Measurements from ENCODE around the gene CD63. TPM values are rescaled to one million over a fixed set of nuclear protein-coding genes. Genes with fewer than 3 reads are reported as not detected.

CD63 gene
- total and polyA plus RNA-seq, 2 of the 13 experiments (the other 11 are each of a cell fraction or from before 2014, with no cell fraction given), result 234 to 277 TPM

DNA sequence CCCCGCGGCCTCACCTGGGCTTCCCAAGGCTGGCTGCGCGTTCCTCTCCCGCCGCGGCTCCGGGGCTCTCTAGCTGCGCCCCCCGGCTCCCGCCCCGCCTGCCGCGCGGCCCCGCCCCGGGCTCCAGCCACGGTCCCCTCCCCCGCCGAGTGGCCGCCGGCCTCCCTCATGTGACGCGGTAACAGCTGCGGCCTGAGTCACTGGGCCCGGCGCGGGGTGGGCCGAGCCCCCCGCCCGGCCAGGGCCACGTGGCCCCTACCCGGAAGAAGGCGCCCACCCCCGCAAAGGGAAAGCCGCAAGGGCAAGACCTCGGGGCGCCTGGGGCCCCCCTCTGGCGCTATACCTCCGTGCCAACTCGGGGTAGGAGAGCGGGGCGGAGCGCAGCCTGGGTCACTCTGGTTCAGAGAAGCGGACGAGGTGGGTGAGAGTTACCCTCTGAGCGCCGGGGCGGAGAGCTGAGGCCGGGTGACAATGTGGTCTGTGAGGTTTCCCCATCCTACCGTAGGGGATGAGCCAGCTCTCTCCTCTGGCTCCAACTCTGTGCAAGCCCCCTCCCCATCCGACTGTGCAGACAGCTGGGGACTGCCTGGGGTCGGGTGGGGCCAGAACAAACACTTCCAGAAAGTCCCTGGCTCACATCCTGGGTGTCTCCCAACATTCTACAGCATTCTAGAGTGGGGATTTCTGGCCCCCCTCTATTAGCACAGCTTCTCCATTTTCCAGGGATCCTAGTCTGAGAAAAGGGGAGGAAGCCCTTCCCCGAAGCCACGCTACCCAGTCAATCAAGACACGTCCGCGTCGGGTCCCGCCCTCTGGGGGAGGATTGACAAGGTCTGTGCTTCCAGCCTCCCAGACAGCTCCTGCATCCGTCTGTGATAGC, at the start of gene CD63 (continued):
- TF ChIP-seq ZNF335 (CRISPR knock-in tag; IDR thresholded peaks at IDR 0.05), result no peak
- TF ChIP-seq ZNF547 (CRISPR knock-in tag; IDR thresholded peaks at IDR 0.05), result peak; percentile 36; the same call in 1 of the 2 replicates
- TF ChIP-seq, protein P1, sequence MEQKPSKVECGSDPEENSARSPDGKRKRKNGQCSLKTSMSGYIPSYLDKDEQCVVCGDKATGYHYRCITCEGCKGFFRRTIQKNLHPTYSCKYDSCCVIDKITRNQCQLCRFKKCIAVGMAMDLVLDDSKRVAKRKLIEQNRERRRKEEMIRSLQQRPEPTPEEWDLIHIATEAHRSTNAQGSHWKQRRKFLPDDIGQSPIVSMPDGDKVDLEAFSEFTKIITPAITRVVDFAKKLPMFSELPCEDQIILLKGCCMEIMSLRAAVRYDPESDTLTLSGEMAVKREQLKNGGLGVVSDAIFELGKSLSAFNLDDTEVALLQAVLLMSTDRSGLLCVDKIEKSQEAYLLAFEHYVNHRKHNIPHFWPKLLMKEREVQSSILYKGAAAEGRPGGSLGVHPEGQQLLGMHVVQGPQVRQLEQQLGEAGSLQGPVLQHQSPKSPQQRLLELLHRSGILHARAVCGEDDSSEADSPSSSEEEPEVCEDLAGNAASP (CRISPR knock-in tag; IDR thresholded peaks at IDR 0.05; ENCODE audit: borderline replicate concordance), result 0 out of 2 replicates have a peak, but pooled peaks have one; percentile 18
- no peak for TF ChIP-seq MTF1 (CRISPR knock-in tag; IDR thresholded peaks at IDR 0.05)

DNA sequence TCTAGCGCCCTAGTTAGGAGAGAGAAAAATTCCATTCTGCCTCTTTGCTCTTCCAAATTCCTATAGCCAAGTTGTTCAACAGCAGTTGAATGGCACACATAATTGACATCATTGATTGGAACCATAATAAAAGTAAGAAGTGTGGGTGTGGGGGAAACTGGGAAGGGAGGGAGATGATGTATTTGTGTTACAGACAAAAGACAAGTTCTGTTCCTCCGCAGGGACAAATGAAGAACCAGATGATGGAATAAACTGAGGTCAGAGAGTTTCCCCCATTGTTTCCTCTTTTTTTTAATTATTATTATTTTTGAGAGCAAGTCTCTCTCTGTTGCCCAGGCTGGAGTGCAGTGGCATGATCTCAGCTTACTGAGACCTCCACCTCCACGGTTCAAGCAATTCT, 49.0 kb upstream of the CD63 start:
- Histone ChIP-seq H3K79me2 (ENCODE audit: insufficient read depth, low read length) (no peaks in the 10 kb centered on the region), H3K4me1 (ENCODE audit: insufficient read depth, low read length) (no peaks in the 10 kb centered on the region), H3K4me3 (replicated peaks in 1 of 3; ENCODE audit: insufficient read depth in 1 of 3, low read depth in 2 of 3, low read length in 3 of 3) (no peak overlapping the region), H3K9ac (ENCODE audit: insufficient read depth, low read depth, low read length) (no peak overlapping the region), H3K4me2 (ENCODE audit: low read depth, low read length) (no peak overlapping the region), H3K9me3 (ENCODE audit: low read length) (no peaks in the 10 kb centered on the region), H2AFZ (ENCODE audit: low read length) (no peak overlapping the region), H3K27ac (ENCODE audit: extremely low read length, insufficient read depth, low read length) (no peak overlapping the region), H3K36me3 (replicated peaks in 1 of 2; ENCODE audit: control insufficient read depth in 1 of 2, insufficient read depth in 2 of 2, low read length in 2 of 2) (peaks cover 6 to 53% of the 10 kb centered on the region in 2 experiments), H3K27me3 (ENCODE audit: control insufficient read depth in 1 of 2, insufficient read depth in 2 of 2, low read length in 2 of 2) (no peaks in the 10 kb centered on the region), H4K20me1 (ENCODE audit: insufficient read depth, low read length) (no peaks in the 10 kb centered on the region; the same call in 1 of the 2 replicates)
- ChIA-PET POLR2A (no interaction called here), CTCF (ENCODE audit: low intra/inter-chr PET ratio, low total read pairs) (no interaction called here)
- intact Hi-C loops (cut with micrococcal nuclease; ENCODE audit: unreplicated experiment), result no loop called here
- 93% methylated on average over 3 of the region's 3 CpGs for WGBS (ENCODE audit: low lambda C conversion rate)
- in situ Hi-C loops (cut with HindIII; ENCODE audit: extremely low pct_ligation_motif_present, low pct_unique_long_range_greater_than_20kb), result no loop called here
- ATAC-seq (no peak), DNase-seq (ENCODE audit: low spot score) (no peak), FAIRE-seq (no peak)
- no TSS peak for BruUV-seq (replicated peaks)
- TF ChIP-seq, protein P2, sequence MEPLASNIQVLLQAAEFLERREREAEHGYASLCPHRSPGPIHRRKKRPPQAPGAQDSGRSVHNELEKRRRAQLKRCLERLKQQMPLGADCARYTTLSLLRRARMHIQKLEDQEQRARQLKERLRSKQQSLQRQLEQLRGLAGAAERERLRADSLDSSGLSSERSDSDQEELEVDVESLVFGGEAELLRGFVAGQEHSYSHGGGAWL (CRISPR knock-in tag; IDR thresholded peaks at IDR 0.05), result no peak
- TF ChIP-seq RFX3 (CRISPR knock-in tag; IDR thresholded peaks at IDR 0.05) (no peak), MED8 (CRISPR knock-in tag; IDR thresholded peaks at IDR 0.05; ENCODE audit: insufficient replicate concordance) (no peak), HNRNPL (IDR thresholded peaks at IDR 0.05; ENCODE audit: low read depth, low read length) (no peak), ZMYM2 (CRISPR knock-in tag; IDR thresholded peaks at IDR 0.05) (no peak), TCF7 (IDR thresholded peaks at IDR 0.05; ENCODE audit: low read depth) (no peak), PHF5A (CRISPR knock-in tag; IDR thresholded peaks at IDR 0.05; ENCODE audit: low read depth, unreplicated experiment) (no peak), ZFAT (CRISPR knock-in tag; conservative IDR thresholded peaks at IDR 0.05) (no peak), JUNB (CRISPR knock-in tag; IDR thresholded peaks at IDR 0.05; ENCODE audit: borderline replicate concordance) (no peak), NFYB (CRISPR knock-in tag; IDR thresholded peaks at IDR 0.05) (no peak), AHR (CRISPR knock-in tag; IDR thresholded peaks at IDR 0.05) (no peak)
- TF ChIP-seq, protein P3, sequence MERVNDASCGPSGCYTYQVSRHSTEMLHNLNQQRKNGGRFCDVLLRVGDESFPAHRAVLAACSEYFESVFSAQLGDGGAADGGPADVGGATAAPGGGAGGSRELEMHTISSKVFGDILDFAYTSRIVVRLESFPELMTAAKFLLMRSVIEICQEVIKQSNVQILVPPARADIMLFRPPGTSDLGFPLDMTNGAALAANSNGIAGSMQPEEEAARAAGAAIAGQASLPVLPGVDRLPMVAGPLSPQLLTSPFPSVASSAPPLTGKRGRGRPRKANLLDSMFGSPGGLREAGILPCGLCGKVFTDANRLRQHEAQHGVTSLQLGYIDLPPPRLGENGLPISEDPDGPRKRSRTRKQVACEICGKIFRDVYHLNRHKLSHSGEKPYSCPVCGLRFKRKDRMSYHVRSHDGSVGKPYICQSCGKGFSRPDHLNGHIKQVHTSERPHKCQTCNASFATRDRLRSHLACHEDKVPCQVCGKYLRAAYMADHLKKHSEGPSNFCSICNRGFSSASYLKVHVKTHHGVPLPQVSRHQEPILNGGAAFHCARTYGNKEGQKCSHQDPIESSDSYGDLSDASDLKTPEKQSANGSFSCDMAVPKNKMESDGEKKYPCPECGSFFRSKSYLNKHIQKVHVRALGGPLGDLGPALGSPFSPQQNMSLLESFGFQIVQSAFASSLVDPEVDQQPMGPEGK (CRISPR knock-in tag; IDR thresholded peaks at IDR 0.05), result no peak
- TF ChIP-seq, protein P4, sequence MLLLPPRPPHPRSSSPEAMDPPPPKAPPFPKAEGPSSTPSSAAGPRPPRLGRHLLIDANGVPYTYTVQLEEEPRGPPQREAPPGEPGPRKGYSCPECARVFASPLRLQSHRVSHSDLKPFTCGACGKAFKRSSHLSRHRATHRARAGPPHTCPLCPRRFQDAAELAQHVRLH (CRISPR knock-in tag; IDR thresholded peaks at IDR 0.05; ENCODE audit: borderline replicate concordance, low read depth), result no peak
- TF ChIP-seq, protein P5, sequence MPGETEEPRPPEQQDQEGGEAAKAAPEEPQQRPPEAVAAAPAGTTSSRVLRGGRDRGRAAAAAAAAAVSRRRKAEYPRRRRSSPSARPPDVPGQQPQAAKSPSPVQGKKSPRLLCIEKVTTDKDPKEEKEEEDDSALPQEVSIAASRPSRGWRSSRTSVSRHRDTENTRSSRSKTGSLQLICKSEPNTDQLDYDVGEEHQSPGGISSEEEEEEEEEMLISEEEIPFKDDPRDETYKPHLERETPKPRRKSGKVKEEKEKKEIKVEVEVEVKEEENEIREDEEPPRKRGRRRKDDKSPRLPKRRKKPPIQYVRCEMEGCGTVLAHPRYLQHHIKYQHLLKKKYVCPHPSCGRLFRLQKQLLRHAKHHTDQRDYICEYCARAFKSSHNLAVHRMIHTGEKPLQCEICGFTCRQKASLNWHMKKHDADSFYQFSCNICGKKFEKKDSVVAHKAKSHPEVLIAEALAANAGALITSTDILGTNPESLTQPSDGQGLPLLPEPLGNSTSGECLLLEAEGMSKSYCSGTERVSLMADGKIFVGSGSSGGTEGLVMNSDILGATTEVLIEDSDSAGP (CRISPR knock-in tag; IDR thresholded peaks at IDR 0.05; ENCODE audit: borderline replicate concordance), result no peak

Measured in HepG2 (cell line).